GM10248 (cell line): ENCODE results near the gene BMPR1A.
A peak's percentile ranks its signal among the peaks of the same experiment; 100 is the strongest.

Source experiments
- CTCF ChIA-PET: fragments of 300-600 bp; sonication (Branson Sonifier 250); formaldehyde crosslinking; extraction: SDS; loops from one replicate; lab custom pipeline; 2021; ENCODE audit warnings: antibody characterized with exemption; lab: Yijun Ruan, JAX
- POLR2A ChIA-PET: fragments of 350-650 bp; sonication (Branson Sonifier 250); formaldehyde crosslinking; extraction: SDS; loops from one replicate; lab custom pipeline; 2020; ENCODE audit warnings: antibody characterized with exemption; lab: Yijun Ruan, JAX
- DNase-seq: peaks from one replicate; pipeline ENCODE4 v3.0.0; 2012; ENCODE audit errors: extremely low spot score
- TF ChIP-seq, protein P1 (sequence below): IDR thresholded peaks from 2 replicates; pipeline ENCODE4 v1.5.1; 2012; ENCODE audit warnings: mild to moderate bottlenecking, low read depth; ENCODE audit errors: extremely low read depth, missing control alignments, control extremely low read depth

The BMPR1A gene

GRCh38 chr10:86960003-86960862 lies 203.8 kb downstream of the BMPR1A start:
- TF ChIP-seq, protein P1, sequence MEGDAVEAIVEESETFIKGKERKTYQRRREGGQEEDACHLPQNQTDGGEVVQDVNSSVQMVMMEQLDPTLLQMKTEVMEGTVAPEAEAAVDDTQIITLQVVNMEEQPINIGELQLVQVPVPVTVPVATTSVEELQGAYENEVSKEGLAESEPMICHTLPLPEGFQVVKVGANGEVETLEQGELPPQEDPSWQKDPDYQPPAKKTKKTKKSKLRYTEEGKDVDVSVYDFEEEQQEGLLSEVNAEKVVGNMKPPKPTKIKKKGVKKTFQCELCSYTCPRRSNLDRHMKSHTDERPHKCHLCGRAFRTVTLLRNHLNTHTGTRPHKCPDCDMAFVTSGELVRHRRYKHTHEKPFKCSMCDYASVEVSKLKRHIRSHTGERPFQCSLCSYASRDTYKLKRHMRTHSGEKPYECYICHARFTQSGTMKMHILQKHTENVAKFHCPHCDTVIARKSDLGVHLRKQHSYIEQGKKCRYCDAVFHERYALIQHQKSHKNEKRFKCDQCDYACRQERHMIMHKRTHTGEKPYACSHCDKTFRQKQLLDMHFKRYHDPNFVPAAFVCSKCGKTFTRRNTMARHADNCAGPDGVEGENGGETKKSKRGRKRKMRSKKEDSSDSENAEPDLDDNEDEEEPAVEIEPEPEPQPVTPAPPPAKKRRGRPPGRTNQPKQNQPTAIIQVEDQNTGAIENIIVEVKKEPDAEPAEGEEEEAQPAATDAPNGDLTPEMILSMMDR: peak; percentile 83
- POLR2A ChIA-PET: no interaction called here

DNA sequence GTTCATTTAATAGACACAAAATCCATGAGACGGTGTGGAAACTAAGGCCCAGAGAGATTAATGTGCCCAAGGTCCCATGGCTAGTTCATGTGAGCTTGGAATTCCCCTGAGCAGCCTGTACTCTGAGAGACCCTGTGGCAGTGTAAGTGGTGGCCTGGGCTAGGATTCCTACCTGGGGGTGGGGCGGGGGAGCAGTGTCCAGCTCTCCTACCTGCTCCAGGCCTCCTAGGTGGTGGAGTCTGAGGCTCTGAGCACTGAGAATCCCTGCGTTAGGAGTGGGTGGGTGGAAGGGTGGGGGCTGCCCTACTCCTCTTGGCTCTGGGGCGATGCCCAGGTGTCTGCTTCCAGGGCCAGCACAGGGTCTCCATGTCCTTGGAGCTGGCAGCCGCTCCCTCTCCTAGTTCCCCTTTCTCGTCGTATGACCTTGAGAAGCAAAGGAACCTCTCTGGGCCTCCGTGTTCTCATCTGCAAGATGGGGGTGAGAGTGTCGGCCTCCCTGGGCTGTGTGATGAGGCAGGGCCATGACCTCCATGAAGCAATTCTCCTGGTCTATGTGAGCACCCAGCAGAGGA lies 204.5 kb downstream of the BMPR1A start:
- TF ChIP-seq, protein P1: no peak
- ChIA-PET POLR2A (no interaction called here), CTCF (interaction anchor here (0.7 to 15.9 kb wide), 12 partner anchors 8 to 279 kb away, joined by 3 to 238 read pairs (median 6); partner anchors contain the start of gene ADIRF)
- no peak for DNase-seq

More at GRCh38 chr10:86960003-86960862, 203.8 kb downstream of the BMPR1A start:
- CTCF ChIA-PET: interaction anchor here (0.6 to 15.9 kb wide), 13 partner anchors 8 to 278 kb away, joined by 3 to 238 read pairs (median 6); partner anchors contain the start of gene ADIRF
- peak; percentile 86 for DNase-seq

DNA sequence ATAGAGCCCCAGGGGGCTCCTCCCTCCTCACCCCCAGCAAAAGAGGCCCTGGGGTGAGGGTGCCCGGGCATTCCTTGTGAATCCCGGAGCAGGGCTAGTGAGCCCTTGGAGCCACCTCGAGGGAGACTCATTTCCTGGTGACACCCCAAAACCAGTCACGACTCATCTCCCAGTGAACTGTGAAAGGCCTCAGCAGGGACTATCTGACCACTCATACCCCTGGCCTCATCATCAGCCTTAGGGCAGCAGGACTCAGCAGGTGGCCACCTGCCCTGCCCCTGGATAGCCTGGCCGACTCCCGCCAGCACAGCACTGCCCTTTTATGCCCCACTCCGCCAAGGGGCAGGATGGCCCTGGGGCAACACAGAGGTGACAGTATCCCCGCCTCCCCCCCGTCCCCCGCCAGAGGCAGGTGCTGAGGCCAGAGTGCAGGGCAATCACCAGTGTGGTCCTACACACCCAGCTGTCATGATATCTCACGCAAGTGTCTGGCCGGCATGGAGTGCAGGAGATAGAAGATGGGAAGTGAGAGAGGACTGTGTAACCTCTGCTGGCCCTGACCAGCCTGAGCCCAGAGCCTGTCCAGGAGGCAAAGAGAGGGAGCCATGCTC lies 205.2 kb downstream of the BMPR1A start:
- POLR2A ChIA-PET: no interaction called here
- DNase-seq: no peak
- CTCF ChIA-PET: interaction anchor here (1.5 to 15.9 kb wide), 3 partner anchors 19 to 279 kb away, joined by 4 to 238 read pairs (median 18); no protein-coding TSS in a partner anchor
- TF ChIP-seq, protein P1: no peak

DNA sequence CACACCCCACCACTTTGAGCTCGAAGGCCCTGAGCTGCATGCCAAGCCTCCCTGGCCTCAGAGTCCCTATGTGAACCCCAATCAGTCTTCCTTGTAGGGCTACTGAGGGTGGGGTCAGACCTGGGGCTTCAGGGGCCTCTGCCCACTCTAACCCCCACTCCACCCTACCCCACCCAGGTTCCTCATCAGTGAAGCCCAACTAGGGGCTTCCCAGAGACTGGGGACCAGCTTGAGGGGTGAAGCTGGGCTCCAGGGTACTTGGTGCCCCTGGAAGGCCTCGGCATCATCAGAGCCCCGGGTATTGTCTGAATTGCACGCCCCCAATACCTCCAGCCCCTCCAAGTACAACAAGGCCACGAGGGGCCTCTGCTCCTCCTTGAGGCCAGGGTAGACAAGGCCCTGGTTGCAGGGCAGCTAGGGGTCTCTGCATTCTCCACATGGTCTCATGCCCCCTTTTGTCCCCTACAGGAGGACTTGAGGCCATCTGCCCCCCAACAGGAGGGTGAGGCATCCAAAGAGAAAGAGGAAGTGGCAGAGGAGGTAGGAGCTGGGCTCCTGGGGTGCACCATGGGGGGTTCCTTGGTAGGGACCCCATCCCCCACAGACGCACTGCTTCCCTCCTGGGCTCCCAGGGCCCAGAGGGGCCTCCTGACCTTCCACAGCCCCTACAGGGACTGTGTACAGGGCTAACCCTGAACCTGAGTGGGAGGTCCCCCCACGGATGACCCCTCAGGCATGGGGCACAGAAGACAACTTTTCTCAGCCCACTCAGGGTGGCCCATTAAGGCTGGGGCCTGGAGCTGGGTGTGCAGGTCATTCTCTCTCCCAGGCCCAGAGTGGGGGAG lies 205.9 kb downstream of the BMPR1A start:
- ChIA-PET CTCF (interaction anchor here (1.0 to 15.9 kb wide), 3 partner anchors 20 to 273 kb away, joined by 3 to 238 read pairs (median 18); no protein-coding TSS in a partner anchor), POLR2A (no interaction called here)
- DNase-seq: no peak
- TF ChIP-seq, protein P1: no peak

DNA sequence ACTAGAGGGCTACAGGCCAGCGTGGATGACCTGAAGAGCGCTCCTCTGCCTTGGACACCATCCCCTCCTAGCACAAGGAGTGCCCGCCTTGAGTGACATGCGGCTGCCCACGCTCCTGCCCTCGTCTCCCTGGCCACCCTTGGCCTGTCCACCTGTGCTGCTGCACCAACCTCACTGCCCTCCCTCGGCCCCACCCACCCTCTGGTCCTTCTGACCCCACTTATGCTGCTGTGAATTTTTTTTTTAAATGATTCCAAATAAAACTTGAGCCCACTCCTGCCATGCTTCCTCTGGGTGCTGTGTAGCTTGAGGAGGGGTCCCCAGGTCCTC lies 206.5 kb downstream of the BMPR1A start:
- TF ChIP-seq, protein P1: no peak
- POLR2A ChIA-PET: no interaction called here
- DNase-seq: no peak
- CTCF ChIA-PET: interaction anchor here (1.0 to 15.9 kb wide), 3 partner anchors 20 to 274 kb away, joined by 3 to 238 read pairs (median 18); no protein-coding TSS in a partner anchor
